Activated CD4-positive, alpha-beta T cell treated with anti-CD3 and anti-CD28 coated beads for 36 hours (primary cell): Measurements from ENCODE around the gene HNRNPL. TPM values are rescaled to one million over a fixed set of nuclear protein-coding genes. Genes with fewer than 3 reads are reported as not detected.
"Not testable (repeated sequence)": the region's sequence is repeated elsewhere in the genome, so short reads cannot be mapped to it uniquely, and the experiment has no call there.

ENCODE experiments used
- ATAC-seq: fragments of 200-7000 bp; cut with Tn5 transposase; one replicate; pipeline ENCODE4 v1.10.0; 2021; ENCODE audit warnings: mild to moderate bottlenecking, moderate library complexity
- CTCF ChIA-PET: fragments of 350-600 bp; sonication (Branson Sonifier 250); formaldehyde crosslinking; loops from one replicate; lab custom pipeline; 2021; ENCODE audit warnings: antibody characterized with exemption; lab: Charles Lee
- POLR2A ChIA-PET: fragments of 350-600 bp; sonication (Branson Sonifier 250); formaldehyde crosslinking; loops from one replicate; lab custom pipeline; 2021; ENCODE audit warnings: antibody characterized with exemption, inconsistent platforms; lab: Charles Lee
- DNase-seq: peaks from one replicate; pipeline ENCODE4 v3.0.0-alpha.2; 2020
- H3K27ac Mint-ChIP-seq: one replicate; pipeline ENCODE4 v1.8.0; 2021; ENCODE audit warnings: mixed read lengths
- H3K27me3 Mint-ChIP-seq: one replicate; pipeline ENCODE4 v1.8.0; 2021; ENCODE audit warnings: mixed read lengths
- H3K36me3 Mint-ChIP-seq: one replicate; pipeline ENCODE4 v1.8.0; 2021; ENCODE audit warnings: low read depth, mixed read lengths
- H3K4me1 Mint-ChIP-seq: one replicate; pipeline ENCODE4 v1.8.0; 2021; ENCODE audit warnings: mixed read lengths
- H3K4me3 Mint-ChIP-seq: one replicate; pipeline ENCODE4 v1.8.0; 2021; ENCODE audit warnings: mild to moderate bottlenecking, moderate library complexity, mixed read lengths
- H3K9me3 Mint-ChIP-seq: one replicate; pipeline ENCODE4 v1.8.0; 2021; ENCODE audit warnings: low read depth, mixed read lengths
- intact Hi-C, 2 experiments: fragments of 100-400 bp; cut with DNase I in 1 of 2; cut with micrococcal nuclease in 1 of 2; formaldehyde crosslinking; loops; one replicate each; pipeline versions ENCODE4 v1.14.2 to v1.15.1; 2022 to 2024; cut with DNase I, micrococcal nuclease
- total RNA-seq, 2 experiments: library from RNA; stranded (reverse); gene quantifications; one replicate each; pipeline ENCODE4 v1.2.3, GENCODE V29; 2021

The HNRNPL gene
- total RNA-seq, 2 experiments from 2014 or later = 714 to 722 TPM

- POLR2A ChIA-PET = interaction anchor here (0.9 to 2.7 kb wide), 2 partner anchors 22 to 28 kb away, joined by 3 to 11 read pairs; no protein-coding TSS in a partner anchor
- CTCF ChIA-PET = interaction anchor here (0.7 to 2.9 kb wide), 11 partner anchors 8 to 251 kb away, joined by 3 to 18 read pairs (median 4); partner anchors contain the start of genes EIF3K, HNRNPL, MRPS12 and RINL
- peaks cover 37% of the 10 kb centered on the region for H3K4me1 Mint-ChIP-seq
- H3K9me3 Mint-ChIP-seq = no peaks in the 10 kb centered on the region
- peak overlapping the region; percentile 76 for H3K4me3 Mint-ChIP-seq
- intact Hi-C loops = loop anchor here (1.0 to 5.0 kb wide), 7 partner anchors 8 to 468 kb away; partner anchors contain the start of genes FAM98C (in 1 of the 2), MRPS12 (in 1 of the 2), NFKBIB (in 1 of the 2) and RINL (in 1 of the 2)
- peak overlapping the region; percentile 86 for H3K27ac Mint-ChIP-seq
- H3K36me3 Mint-ChIP-seq = peaks cover 47% of the 10 kb centered on the region
- H3K27me3 Mint-ChIP-seq = no peaks in the 10 kb centered on the region
- peak; percentile 85 for ATAC-seq
- DNase-seq = peak; percentile 94
Observed at GRCh38 chr19:38869836-38870607, 20.2 kb upstream of the HNRNPL start.

- peak overlapping the region; percentile 86 for H3K27ac Mint-ChIP-seq
- ATAC-seq = no peak
- H3K36me3 Mint-ChIP-seq = peaks cover 51% of the 10 kb centered on the region
- no peaks in the 10 kb centered on the region for H3K9me3 Mint-ChIP-seq
- ChIA-PET POLR2A (interaction anchor here (1.0 to 2.7 kb wide), 2 partner anchors 17 to 21 kb away, joined by 3 to 11 read pairs; no protein-coding TSS in a partner anchor), CTCF (interaction anchor here (0.6 to 2.9 kb wide), 15 partner anchors 9 to 1935 kb away, joined by 3 to 18 read pairs (median 3); partner anchors contain the start of genes EIF3K, HNRNPL and RINL)
- peak; percentile 53 for DNase-seq
- no peaks in the 10 kb centered on the region for H3K27me3 Mint-ChIP-seq
- intact Hi-C loops = loop anchor here (1.0 to 5.0 kb wide), 3 partner anchors 17 to 467 kb away; partner anchors contain the start of gene FAM98C (in 1 of the 2)
- peaks cover 44% of the 10 kb centered on the region for H3K4me1 Mint-ChIP-seq
- peak overlapping the region; percentile 76 for H3K4me3 Mint-ChIP-seq
Observed at GRCh38 chr19:38869160-38869835, 19.5 kb upstream of the HNRNPL start.

GRCh38 chr19:38868551-38868950, 18.8 kb upstream of the HNRNPL start:
- H3K36me3 Mint-ChIP-seq = peaks cover 51% of the 10 kb centered on the region

GRCh38 chr19:38867171-38867780, 17.5 kb upstream of the HNRNPL start:
- Mint-ChIP-seq H3K4me3 (no peak overlapping the region), H3K9me3 (no peaks in the 10 kb centered on the region), H3K27ac (peak overlapping the region; percentile 42), H3K4me1 (peaks cover 48% of the 10 kb centered on the region), H3K36me3 (peaks cover 48% of the 10 kb centered on the region), H3K27me3 (no peaks in the 10 kb centered on the region)
- DNase-seq = no peak
- intact Hi-C loops = loop anchor here in 1 of 2 experiments (5.0 kb wide), 1 partner anchor 465 kb away; the partner anchor contains the start of gene FAM98C
- ChIA-PET CTCF (interaction anchor here (0.7 to 2.1 kb wide), 8 partner anchors 9 to 197 kb away, joined by 4 to 9 read pairs (median 4); partner anchors contain the start of genes MRPS12 and SARS2), POLR2A (interaction anchor here (0.6 to 1.9 kb wide), 2 partner anchors 25 to 228 kb away, joined by 5 to 10 read pairs; no protein-coding TSS in a partner anchor)
- ATAC-seq = no peak

More at GRCh38 chr19:38868551-38868950, 18.8 kb upstream of the HNRNPL start:
- peak overlapping the region; percentile 86 for H3K27ac Mint-ChIP-seq
- ChIA-PET POLR2A (interaction anchor here (0.6 to 2.7 kb wide), 3 partner anchors 11 to 20 kb away, joined by 3 to 11 read pairs (median 3); no protein-coding TSS in a partner anchor), CTCF (interaction anchor here (0.6 to 2.9 kb wide), 14 partner anchors 10 to 1936 kb away, joined by 3 to 18 read pairs (median 6); partner anchors contain the start of genes HNRNPL, MRPS12, RINL and SARS2)
- H3K4me3 Mint-ChIP-seq = peak overlapping the region; percentile 76
- peaks cover 46% of the 10 kb centered on the region for H3K4me1 Mint-ChIP-seq
- ATAC-seq (no peak), DNase-seq (no peak)
- intact Hi-C loops = loop anchor here in 1 of 2 experiments (5.0 kb wide), 1 partner anchor 466 kb away; the partner anchor contains the start of gene FAM98C
- H3K9me3 Mint-ChIP-seq = no peaks in the 10 kb centered on the region
- H3K27me3 Mint-ChIP-seq = no peaks in the 10 kb centered on the region

GRCh38 chr19:38862321-38863059, 12.7 kb upstream of the HNRNPL start:
- intact Hi-C loops = no loop called here
- DNase-seq = no peak
- H3K4me1 Mint-ChIP-seq = peaks cover 36% of the 10 kb centered on the region
- ChIA-PET POLR2A (no interaction called here), CTCF (interaction anchor here (1.0 to 1.9 kb wide), 5 partner anchors 10 to 71 kb away, joined by 3 to 10 read pairs (median 5); partner anchors contain the start of genes MRPS12 and SARS2)
- no peak overlapping the region for H3K4me3 Mint-ChIP-seq
- H3K36me3 Mint-ChIP-seq = peaks cover 20% of the 10 kb centered on the region
- no peak for ATAC-seq
- H3K27me3 Mint-ChIP-seq = no peaks in the 10 kb centered on the region
- H3K9me3 Mint-ChIP-seq = no peaks in the 10 kb centered on the region
- no peak overlapping the region for H3K27ac Mint-ChIP-seq

- Mint-ChIP-seq H3K27me3 (no peaks in the 10 kb centered on the region), H3K36me3 (peaks cover 15% of the 10 kb centered on the region), H3K4me1 (peaks cover 41% of the 10 kb centered on the region), H3K27ac (no peak overlapping the region), H3K9me3 (no peaks in the 10 kb centered on the region), H3K4me3 (no peak overlapping the region)
- intact Hi-C loops = no loop called here
- CTCF ChIA-PET = interaction anchor here (0.6 kb wide), 1 partner anchor 23 kb away, joined by 3 read pairs; no protein-coding TSS in a partner anchor
- DNase-seq = no peak
- no peak for ATAC-seq
- POLR2A ChIA-PET = interaction anchor here (0.5 kb wide), 1 partner anchor 159 kb away, joined by 7 read pairs; no protein-coding TSS in a partner anchor
Observed at GRCh38 chr19:38861368-38861767, 11.6 kb upstream of the HNRNPL start.

GRCh38 chr19:38859631-38860204, 9.9 kb upstream of the HNRNPL start:
- POLR2A ChIA-PET, ATAC-seq, H3K27ac Mint-ChIP-seq, DNase-seq, CTCF ChIA-PET, H3K36me3 Mint-ChIP-seq, H3K27me3 Mint-ChIP-seq, intact Hi-C loops, H3K4me3 Mint-ChIP-seq, H3K9me3 Mint-ChIP-seq: not testable (repeated sequence)
- H3K4me1 Mint-ChIP-seq = peaks cover 25% of the 10 kb centered on the region

- CTCF ChIA-PET = interaction anchor here (0.7 to 1.2 kb wide), 2 partner anchors 11 to 14 kb away, joined by 3 to 4 read pairs; no protein-coding TSS in a partner anchor
- POLR2A ChIA-PET = interaction anchor here (0.7 kb wide), 1 partner anchor 9 kb away, joined by 5 read pairs; no protein-coding TSS in a partner anchor
- Mint-ChIP-seq H3K36me3 (peaks cover 4% of the 10 kb centered on the region), H3K27ac (peak overlapping the region; percentile 74), H3K9me3 (no peaks in the 10 kb centered on the region), H3K4me3 (peak overlapping the region; percentile 21), H3K4me1 (peaks cover 24% of the 10 kb centered on the region), H3K27me3 (no peaks in the 10 kb centered on the region)
- ATAC-seq (no peak), DNase-seq (no peak)
- intact Hi-C loops = no loop called here
Observed at GRCh38 chr19:38856813-38857212, 7.0 kb upstream of the HNRNPL start.

- H3K27ac Mint-ChIP-seq, H3K4me3 Mint-ChIP-seq, DNase-seq, POLR2A ChIA-PET, H3K9me3 Mint-ChIP-seq, CTCF ChIA-PET, H3K27me3 Mint-ChIP-seq, intact Hi-C loops, H3K36me3 Mint-ChIP-seq, ATAC-seq: not testable (repeated sequence)
- H3K4me1 Mint-ChIP-seq = peaks cover 23% of the 10 kb centered on the region
Observed at GRCh38 chr19:38855751-38856150, 6.0 kb upstream of the HNRNPL start.
